Left lung (tissue), 10 donors: ENCODE data around the gene PLXNB3. TPM values are rescaled to one million over a fixed set of nuclear protein-coding genes. Genes with fewer than 3 reads are reported as not detected.
"Not testable (repeated sequence)": the region's sequence is repeated elsewhere in the genome, so short reads cannot be mapped to it uniquely, and the experiment has no call there.

Source experiments
- ATAC-seq: fragments of 200-7000 bp; cut with Tn5 transposase; one replicate; pipeline ENCODE4 v1.9.1; 2020; ENCODE audit warnings: moderate library complexity
- DNase-seq, 4 donors: peaks; one replicate each; pipeline ENCODE4 v3.0.0-alpha.2; 2013 to 2020
- H3K27ac ChIP-seq, 2 donors: fragments of 200-600 bp; sonication (generic) in 1 of 2; one replicate each; pipeline versions ENCODE4 v1.5.0 to v1.8.0; 2020 to 2021
- H3K27me3 ChIP-seq, 2 donors: fragments of 200-600 bp; sonication (generic) in 1 of 2; one replicate each; pipeline versions ENCODE4 v1.5.0 to v1.8.0; 2020 to 2021
- H3K36me3 ChIP-seq, 2 donors: fragments of 200-600 bp; sonication (generic) in 1 of 2; one replicate each; pipeline versions ENCODE4 v1.5.0 to v1.8.0; 2020 to 2021
- H3K4me1 ChIP-seq, 2 donors: fragments of 200-600 bp; one replicate each; pipeline ENCODE4 v1.8.0; 2021
- H3K4me3 ChIP-seq, 2 donors: fragments of 200-600 bp; sonication (generic) in 1 of 2; one replicate each; pipeline versions ENCODE4 v1.5.0 to v1.8.0; 2020 to 2021; ENCODE audit warnings: mild to moderate bottlenecking in 1 of 2
- H3K9me3 ChIP-seq, 2 donors: fragments of 200-600 bp; sonication (generic) in 1 of 2; one replicate each; pipeline versions ENCODE4 v1.5.0 to v1.8.0; 2020 to 2021
- CTCF ChIP-seq, 2 donors: fragments of 200-600 bp; sonication (generic) in 1 of 2; IDR thresholded peaks; one replicate each; pipeline versions ENCODE4 v1.5.0 to v1.8.0; 2021; ENCODE audit warnings: antibody characterized with exemption in 2 of 2
- intact Hi-C, 2 donors: fragments of 100-400 bp; cut with DNase I; formaldehyde crosslinking; loops; one replicate each; pipeline versions ENCODE4 v1.11.2 to v1.14.2; 2022
- polyA plus RNA-seq, 6 donors: library from polyadenylated mRNA; unstranded; fragments of 120-200 nt; gene quantifications; one replicate each; pipeline ENCODE4 v1.2.1, GENCODE V29; 2013; ENCODE audit not compliant: insufficient read length in 6 of 6
- total RNA-seq, 2 donors: library from RNA; stranded (reverse); fragmentation: NEBNext Ultra II Directional; extraction: Animal tissue kit (Norgen Biotek cat#: 25700); gene quantifications; one replicate each; pipeline ENCODE4 v1.2.1, GENCODE V29; 2021
- donor health status: DM: no; HTN: yes; CAD: no.
- donor health status: DM: no; HTN: no; CAD: no.

PLXNB3 gene
- total and polyA plus RNA-seq, 8 donors = 2.7 to 5.2 (median 3.6) TPM

GRCh38 chrX:153807976-153808375 is 43.9 kb downstream of the PLXNB3 start:
- H3K27me3 ChIP-seq = peaks cover 0 to 3% of the 10 kb centered on the region in 2 donors
- no peak for TF ChIP-seq CTCF (IDR thresholded peaks at IDR 0.05)
- H3K27ac ChIP-seq = no peak overlapping the region
- no peak overlapping the region for H3K4me3 ChIP-seq
- no peak for ATAC-seq
- no peaks in the 10 kb centered on the region for H3K9me3 ChIP-seq
- intact Hi-C loops = no loop called here
- no peaks in the 10 kb centered on the region for H3K4me1 ChIP-seq
- H3K36me3 ChIP-seq = no peaks in the 10 kb centered on the region
- DNase-seq = no peak

- H3K27ac ChIP-seq = no peak overlapping the region
- H3K9me3 ChIP-seq = no peaks in the 10 kb centered on the region
- TF ChIP-seq CTCF (IDR thresholded peaks at IDR 0.05) = no peak
- no peak for DNase-seq
- H3K36me3 ChIP-seq = no peaks in the 10 kb centered on the region
- H3K4me3 ChIP-seq = no peak overlapping the region
- H3K4me1 ChIP-seq = no peaks in the 10 kb centered on the region
- intact Hi-C loops = no loop called here
- peaks cover under 1 to 3% of the 10 kb centered on the region in 2 donors for H3K27me3 ChIP-seq
- ATAC-seq = no peak
These were observed 48.2 kb downstream of the PLXNB3 start for GRCh38 chrX:153812220-153812619.

GRCh38 chrX:153813161-153813560 is 49.1 kb downstream of the PLXNB3 start:
- DNase-seq (no peak), ATAC-seq (no peak)
- TF ChIP-seq CTCF (IDR thresholded peaks at IDR 0.05) = no peak
- Histone ChIP-seq H3K9me3 (no peaks in the 10 kb centered on the region), H3K27me3 (peaks cover 3 to 10% of the 10 kb centered on the region in 2 donors), H3K36me3 (no peaks in the 10 kb centered on the region), H3K4me1 (no peaks in the 10 kb centered on the region), H3K27ac (no peak overlapping the region), H3K4me3 (no peak overlapping the region)
- intact Hi-C loops = no loop called here

- H3K9me3 ChIP-seq = no peaks in the 10 kb centered on the region
- no peaks in the 10 kb centered on the region for H3K4me1 ChIP-seq
- no peak for TF ChIP-seq CTCF (IDR thresholded peaks at IDR 0.05)
- ATAC-seq (no peak), DNase-seq (no peak)
- no peak overlapping the region for H3K4me3 ChIP-seq
- intact Hi-C loops = no loop called here
- H3K36me3 ChIP-seq = no peaks in the 10 kb centered on the region
- H3K27ac ChIP-seq = no peak overlapping the region
- peaks cover 14 to 26% of the 10 kb centered on the region in 2 donors for H3K27me3 ChIP-seq
These were observed 50.7 kb downstream of the PLXNB3 start for GRCh38 chrX:153814591-153815315.

GRCh38 chrX:153816831-153817690 is 53.0 kb downstream of the PLXNB3 start:
- no peak for ATAC-seq
- Histone ChIP-seq H3K27me3 (peaks cover 16 to 36% of the 10 kb centered on the region in 2 donors), H3K4me3 (no peak overlapping the region), H3K9me3 (no peaks in the 10 kb centered on the region), H3K4me1 (no peaks in the 10 kb centered on the region), H3K36me3 (no peaks in the 10 kb centered on the region), H3K27ac (no peak overlapping the region)
- TF ChIP-seq CTCF (IDR thresholded peaks at IDR 0.05) = no peak
- peak in 1 of 4 donors; percentile 14 for DNase-seq
- intact Hi-C loops = no loop called here

DNA sequence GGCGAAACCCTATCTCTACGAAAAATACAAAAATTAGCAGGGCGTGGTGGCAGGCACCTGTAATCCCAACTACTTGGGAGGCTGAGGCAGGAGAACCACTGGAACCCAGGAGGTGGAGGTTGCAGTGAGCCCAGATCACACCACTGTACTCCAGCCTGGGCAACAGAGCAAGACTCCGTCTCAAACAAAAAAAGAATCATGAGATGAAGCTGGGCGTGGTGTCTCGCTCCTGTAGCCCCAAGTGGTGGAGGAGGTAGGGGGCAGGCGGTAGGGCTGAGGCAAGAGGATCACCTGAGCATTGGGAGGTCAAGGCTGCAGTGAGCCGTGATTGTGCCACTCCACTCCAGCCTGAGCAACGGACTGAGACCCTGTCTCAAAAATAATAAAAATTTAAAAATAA is 54.0 kb downstream of the PLXNB3 start:
- H3K9me3 ChIP-seq, H3K27ac ChIP-seq, intact Hi-C loops, ATAC-seq, H3K4me3 ChIP-seq, H3K36me3 ChIP-seq, H3K4me1 ChIP-seq: not testable (repeated sequence)
- peak in 1 of 4 donors; percentile 1 for DNase-seq
- peaks cover 14 to 36% of the 10 kb centered on the region in 2 donors for H3K27me3 ChIP-seq
